Fibroblast of villous mesenchyme (primary cell): ENCODE measurements around the gene PPP2R3A. TPM values are rescaled to one million over a fixed set of nuclear protein-coding genes. Genes with fewer than 3 reads are reported as not detected.

Source experiments
- DNase-seq: peaks from one replicate; pipeline ENCODE4 v3.0.0-alpha.2; 2010; ENCODE audit warnings: low read depth
- H3K4me3 ChIP-seq: 2 replicates; pipeline ENCODE4 v1.5.1; 2011; ENCODE audit warnings: low read depth, mild to moderate bottlenecking, low read length
- CTCF ChIP-seq: IDR thresholded peaks from 2 replicates; pipeline ENCODE4 v1.5.1; 2012; ENCODE audit warnings: low read depth, mild to moderate bottlenecking, low read length; ENCODE audit not compliant: insufficient read depth
- total RNA-seq: library from RNA; depleted of rRNA; stranded (reverse); fragments of >200 nt; gene quantifications from 2 replicates; pipeline ENCODE4 v1.2.3, GENCODE V29; 2012

Gene PPP2R3A
- total RNA-seq, 1 donor: 25.9 TPM

- no peak for TF ChIP-seq CTCF
- no peak overlapping the region for H3K4me3 ChIP-seq
- DNase-seq: no peak
These were observed 2.3 kb downstream of the PPP2R3A start for GRCh38 chr3:135967867-135968266.

- no peak for TF ChIP-seq CTCF
- H3K4me3 ChIP-seq: no peak overlapping the region
- no peak for DNase-seq
These were observed 5.1 kb downstream of the PPP2R3A start for GRCh38 chr3:135970506-135971116.

GRCh38 chr3:135973841-135974240, 8.3 kb downstream of the PPP2R3A start:
- no peak for TF ChIP-seq CTCF
- no peak overlapping the region for H3K4me3 ChIP-seq
- no peak for DNase-seq

- TF ChIP-seq CTCF: no peak
- H3K4me3 ChIP-seq: no peak overlapping the region
- no peak for DNase-seq
These were observed 9.5 kb downstream of the PPP2R3A start for GRCh38 chr3:135975053-135975452.

- no peak overlapping the region for H3K4me3 ChIP-seq
- DNase-seq: no peak
- TF ChIP-seq CTCF: no peak
These were observed 10.0 kb downstream of the PPP2R3A start for GRCh38 chr3:135975536-135975935.

- no peak overlapping the region for H3K4me3 ChIP-seq
- no peak for TF ChIP-seq CTCF
- DNase-seq: no peak
These were observed 14.8 kb downstream of the PPP2R3A start for GRCh38 chr3:135980343-135980742.

GRCh38 chr3:135981701-135982403, 16.3 kb downstream of the PPP2R3A start:
- H3K4me3 ChIP-seq: no peak overlapping the region
- no peak for TF ChIP-seq CTCF
- DNase-seq: peak; percentile 60
